Stimulated activated CD4-positive, alpha-beta T cell treated with anti-CD3 and anti-CD28 coated beads, TNF-alpha, amount 100 ng/mL, for 48 hours (primary cell): Measurements from ENCODE around the gene STAT5B.
A peak's percentile ranks its signal among the peaks of the same experiment; 100 is the strongest.
"Not testable (repeated sequence)": the region's sequence is repeated elsewhere in the genome, so short reads cannot be mapped to it uniquely, and the experiment has no call there.

Experiments
- DNase-seq, 3 donors: peaks; one replicate each; pipeline ENCODE4 v3.0.0-alpha.2; 2020; ENCODE audit warnings: low read depth in 3 of 3

STAT5B gene

GRCh38 chr17:42276359-42276608, at the start of gene STAT5B:
Gene STAT5B (minus strand): TSS chr17:42276391. CDS start chr17:42232127, 44,264 bp downstream.
- peak in 1 of 3 donors; percentile 48 for DNase-seq

- no peak for DNase-seq
These were observed 48.8 kb upstream of the STAT5B start for GRCh38 chr17:42325026-42325425.

- no peak for DNase-seq
These were observed 47.1 kb upstream of the STAT5B start for GRCh38 chr17:42323268-42323773.

- peak; percentile 88 to 95 (median 92) for DNase-seq
These were observed 46.4 kb upstream of the STAT5B start for GRCh38 chr17:42322382-42323267.

GRCh38 chr17:42321555-42321954, 45.4 kb upstream of the STAT5B start:
- DNase-seq: no peak

- not testable (repeated sequence) for DNase-seq
These were observed 41.8 kb upstream of the STAT5B start for GRCh38 chr17:42317967-42318366.

GRCh38 chr17:42317266-42317845, 41.2 kb upstream of the STAT5B start:
- no peak for DNase-seq

- DNase-seq: no peak
These were observed 40.6 kb upstream of the STAT5B start for GRCh38 chr17:42316755-42317154.

GRCh38 chr17:42315402-42316156, 39.4 kb upstream of the STAT5B start:
- no peak for DNase-seq

- DNase-seq: no peak
These were observed 37.8 kb upstream of the STAT5B start for GRCh38 chr17:42313773-42314566.

GRCh38 chr17:42313389-42313772, 37.2 kb upstream of the STAT5B start:
- DNase-seq: no peak

GRCh38 chr17:42312285-42313130, 36.3 kb upstream of the STAT5B start:
- peak; percentile 66 to 78 (median 73) for DNase-seq

- no peak for DNase-seq
These were observed 35.8 kb upstream of the STAT5B start for GRCh38 chr17:42312035-42312284.

- DNase-seq: no peak
These were observed 35.2 kb upstream of the STAT5B start for GRCh38 chr17:42311240-42312034.

- DNase-seq: no peak
These were observed 34.6 kb upstream of the STAT5B start for GRCh38 chr17:42310787-42311215.

GRCh38 chr17:42309986-42310786, 34.0 kb upstream of the STAT5B start:
- DNase-seq: no peak

GRCh38 chr17:42309142-42309541, 33.0 kb upstream of the STAT5B start:
- no peak for DNase-seq

GRCh38 chr17:42308446-42308845, 32.3 kb upstream of the STAT5B start:
- no peak for DNase-seq

GRCh38 chr17:42307362-42307927, 31.3 kb upstream of the STAT5B start:
- no peak for DNase-seq
